CD4-positive, CD25-positive, alpha-beta regulatory T cell (primary cell): ENCODE data around the gene DLEU7. TPM values are rescaled to one million over a fixed set of nuclear protein-coding genes. Genes with fewer than 3 reads are reported as not detected.

Experiments used
- ATAC-seq, 2 donors: fragments of 150-1000 bp; cut with Tn5 transposase; one replicate each; pipeline ENCODE4 v1.10.0; 2021; ENCODE audit warnings: low read depth in 2 of 2, moderate number of reproducible peaks in 2 of 2, moderate library complexity in 1 of 2
- DNase-seq, 3 donors: peaks; one replicate each; pipeline versions ENCODE4 v3.0.0 to v3.0.0-alpha.2; 2012 to 2022; ENCODE audit warnings: mixed read lengths in 1 of 3
- H3K27ac ChIP-seq: one replicate; pipeline ENCODE4 v1.7.0; 2013; ENCODE audit warnings: mild to moderate bottlenecking, low read length; ENCODE audit not compliant: insufficient read depth, poor library complexity, severe bottlenecking
- H3K27me3 ChIP-seq: one replicate; pipeline ENCODE4 v1.7.0; 2013; ENCODE audit warnings: low read length; ENCODE audit not compliant: control insufficient read depth, insufficient read depth
- H3K36me3 ChIP-seq: one replicate; pipeline ENCODE4 v1.7.0; 2013; ENCODE audit warnings: mild to moderate bottlenecking, low read length, moderate library complexity; ENCODE audit not compliant: control insufficient read depth, insufficient read depth
- H3K4me1 ChIP-seq: 2 replicates; pipeline ENCODE4 v1.7.0; 2013; ENCODE audit warnings: mild to moderate bottlenecking, low read length; ENCODE audit not compliant: insufficient read depth, control insufficient read depth, poor library complexity, severe bottlenecking
- H3K4me3 ChIP-seq: one replicate; pipeline ENCODE4 v1.7.0; 2013; ENCODE audit warnings: low read depth, mild to moderate bottlenecking, low read length, moderate library complexity
- H3K9me3 ChIP-seq, 2 experiments: 1 replicate in 1 of 2; 2 replicates in 1 of 2; pipeline ENCODE4 v1.7.0; 2013; ENCODE audit warnings: low read length in 2 of 2, mild to moderate bottlenecking in 1 of 2, moderate library complexity in 1 of 2; ENCODE audit not compliant: control insufficient read depth in 2 of 2
- H3K27ac Mint-ChIP-seq, 3 donors: one replicate each; pipeline ENCODE4 v1.8.0; 2020 to 2022; ENCODE audit warnings: mild to moderate bottlenecking in 3 of 3, mixed read lengths in 3 of 3, moderate library complexity in 2 of 3
- H3K27me3 Mint-ChIP-seq: one replicate; pipeline ENCODE4 v1.8.0; 2022; ENCODE audit warnings: mild to moderate bottlenecking, mixed read lengths
- H3K36me3 Mint-ChIP-seq: one replicate; pipeline ENCODE4 v1.8.0; 2020; ENCODE audit warnings: mixed read lengths
- H3K4me1 Mint-ChIP-seq, 4 donors: one replicate each; pipeline ENCODE4 v1.8.0; 2020 to 2022; ENCODE audit warnings: mixed read lengths in 4 of 4, mild to moderate bottlenecking in 1 of 4
- H3K4me3 Mint-ChIP-seq, 4 donors: one replicate each; pipeline ENCODE4 v1.8.0; 2020 to 2022; ENCODE audit warnings: mild to moderate bottlenecking in 4 of 4, mixed read lengths in 4 of 4, moderate library complexity in 3 of 4
- H3K9me3 Mint-ChIP-seq, 7 donors: one replicate each; pipeline ENCODE4 v1.8.0; 2020 to 2022; ENCODE audit warnings: mixed read lengths in 7 of 7, mild to moderate bottlenecking in 3 of 7, moderate library complexity in 2 of 7
- polyA plus RNA-seq, 4 donors: library from polyadenylated mRNA; unstranded; fragments of 300-500 nt; fragmentation: Illumina TruSeq; gene quantifications; one replicate each; pipeline ENCODE4 v1.2.3, GENCODE V29; 2021
- total RNA-seq: library from RNA; stranded (reverse); gene quantifications from one replicate; pipeline ENCODE4 v1.2.3, GENCODE V29; 2022

The DLEU7 gene
- total and polyA plus RNA-seq, 5 donors from 2014 or later, result 0.17 to 0.47 (median 0.18) TPM; not detected in 2

GRCh38 chr13:50883728-50884127 lies 40.2 kb upstream of the DLEU7 start:
- H3K36me3 ChIP-seq, result no peaks in the 10 kb centered on the region
- Mint-ChIP-seq H3K27ac (no peak overlapping the region), H3K4me3 (no peak overlapping the region), H3K36me3 (no peaks in the 10 kb centered on the region), H3K27me3 (peaks cover 4% of the 10 kb centered on the region), H3K9me3 (peaks cover 0 to 4% (median 0%) of the 10 kb centered on the region in 7 donors), H3K4me1 (no peaks in the 10 kb centered on the region)
- DNase-seq (no peak), ATAC-seq (no peak)
- no peaks in the 10 kb centered on the region for H3K27me3 ChIP-seq
- no peak overlapping the region for H3K4me3 ChIP-seq
- no peak overlapping the region for H3K27ac ChIP-seq
- no peaks in the 10 kb centered on the region for H3K9me3 ChIP-seq
- H3K4me1 ChIP-seq, result no peaks in the 10 kb centered on the region

- Mint-ChIP-seq H3K9me3 (peaks cover 0 to 4% (median 0%) of the 10 kb centered on the region in 7 donors), H3K4me3 (no peak overlapping the region), H3K4me1 (no peaks in the 10 kb centered on the region), H3K27me3 (peaks cover 4% of the 10 kb centered on the region), H3K36me3 (no peaks in the 10 kb centered on the region), H3K27ac (no peak overlapping the region)
- no peak overlapping the region for H3K27ac ChIP-seq
- H3K36me3 ChIP-seq, result no peaks in the 10 kb centered on the region
- H3K27me3 ChIP-seq, result no peaks in the 10 kb centered on the region
- H3K4me3 ChIP-seq, result no peak overlapping the region
- ATAC-seq (no peak), DNase-seq (no peak)
- no peaks in the 10 kb centered on the region for H3K4me1 ChIP-seq
- no peaks in the 10 kb centered on the region for H3K9me3 ChIP-seq
These were observed 39.4 kb upstream of the DLEU7 start for GRCh38 chr13:50882816-50883435.

GRCh38 chr13:50873991-50874390 lies 30.5 kb upstream of the DLEU7 start:
- no peak overlapping the region for H3K4me3 Mint-ChIP-seq
- H3K36me3 ChIP-seq, result no peaks in the 10 kb centered on the region
- no peaks in the 10 kb centered on the region for H3K27me3 Mint-ChIP-seq
- H3K27ac Mint-ChIP-seq, result no peak overlapping the region
- no peaks in the 10 kb centered on the region for H3K4me1 ChIP-seq
- no peak overlapping the region for H3K27ac ChIP-seq
- H3K36me3 Mint-ChIP-seq, result no peaks in the 10 kb centered on the region
- no peaks in the 10 kb centered on the region for H3K27me3 ChIP-seq
- no peak overlapping the region for H3K4me3 ChIP-seq
- no peaks in the 10 kb centered on the region for H3K9me3 ChIP-seq
- no peak for DNase-seq
- peaks cover 0 to 4% (median 2%) of the 10 kb centered on the region in 4 donors for H3K4me1 Mint-ChIP-seq
- no peaks in the 10 kb centered on the region for H3K9me3 Mint-ChIP-seq
- ATAC-seq, result no peak

- Histone ChIP-seq H3K9me3 (no peaks in the 10 kb centered on the region), H3K4me1 (no peaks in the 10 kb centered on the region), H3K27me3 (no peaks in the 10 kb centered on the region), H3K36me3 (no peaks in the 10 kb centered on the region), H3K4me3 (no peak overlapping the region), H3K27ac (no peak overlapping the region)
- no peaks in the 10 kb centered on the region for H3K36me3 Mint-ChIP-seq
- H3K9me3 Mint-ChIP-seq, result no peaks in the 10 kb centered on the region
- DNase-seq (no peak), ATAC-seq (no peak)
- no peak overlapping the region for H3K27ac Mint-ChIP-seq
- H3K4me3 Mint-ChIP-seq, result no peak overlapping the region
- peaks cover 0 to 4% (median 2%) of the 10 kb centered on the region in 4 donors for H3K4me1 Mint-ChIP-seq
- H3K27me3 Mint-ChIP-seq, result peaks cover 3% of the 10 kb centered on the region
These were observed 30.0 kb upstream of the DLEU7 start for GRCh38 chr13:50873467-50873866.

- no peaks in the 10 kb centered on the region for H3K9me3 ChIP-seq
- no peaks in the 10 kb centered on the region for H3K36me3 ChIP-seq
- no peak overlapping the region for H3K27ac Mint-ChIP-seq
- H3K4me3 ChIP-seq, result no peak overlapping the region
- no peaks in the 10 kb centered on the region for H3K36me3 Mint-ChIP-seq
- no peaks in the 10 kb centered on the region for H3K27me3 ChIP-seq
- peaks cover 0 to 4% (median 0%) of the 10 kb centered on the region in 4 donors for H3K4me1 Mint-ChIP-seq
- H3K4me1 ChIP-seq, result no peaks in the 10 kb centered on the region
- no peak overlapping the region for H3K27ac ChIP-seq
- H3K27me3 Mint-ChIP-seq, result peaks cover 21% of the 10 kb centered on the region
- no peak for DNase-seq
- ATAC-seq, result no peak
- H3K9me3 Mint-ChIP-seq, result no peaks in the 10 kb centered on the region
- H3K4me3 Mint-ChIP-seq, result no peak overlapping the region
These were observed 27.9 kb upstream of the DLEU7 start for GRCh38 chr13:50871405-50871804.

- Histone ChIP-seq H3K9me3 (no peaks in the 10 kb centered on the region), H3K27me3 (peaks cover 3% of the 10 kb centered on the region), H3K36me3 (no peaks in the 10 kb centered on the region), H3K4me1 (no peaks in the 10 kb centered on the region), H3K4me3 (no peak overlapping the region), H3K27ac (no peak overlapping the region)
- Mint-ChIP-seq H3K4me3 (no peak overlapping the region), H3K27me3 (peaks cover 37% of the 10 kb centered on the region), H3K4me1 (no peaks in the 10 kb centered on the region), H3K36me3 (no peaks in the 10 kb centered on the region), H3K27ac (no peak overlapping the region), H3K9me3 (peaks cover 0 to 5% (median 0%) of the 10 kb centered on the region in 7 donors)
- DNase-seq (no peak), ATAC-seq (no peak)
These were observed 24.1 kb upstream of the DLEU7 start for GRCh38 chr13:50867637-50867945.

GRCh38 chr13:50866817-50867636 lies 23.5 kb upstream of the DLEU7 start:
- Mint-ChIP-seq H3K9me3 (peaks cover 0 to 5% (median 0%) of the 10 kb centered on the region in 7 donors), H3K4me1 (no peaks in the 10 kb centered on the region), H3K4me3 (no peak overlapping the region), H3K36me3 (no peaks in the 10 kb centered on the region), H3K27me3 (peaks cover 37% of the 10 kb centered on the region), H3K27ac (no peak overlapping the region)
- H3K27ac ChIP-seq, result no peak overlapping the region
- no peaks in the 10 kb centered on the region for H3K4me1 ChIP-seq
- H3K9me3 ChIP-seq, result no peaks in the 10 kb centered on the region
- DNase-seq (no peak), ATAC-seq (no peak)
- no peak overlapping the region for H3K4me3 ChIP-seq
- H3K27me3 ChIP-seq, result peaks cover 3% of the 10 kb centered on the region
- no peaks in the 10 kb centered on the region for H3K36me3 ChIP-seq

GRCh38 chr13:50864492-50864891 lies 21.0 kb upstream of the DLEU7 start:
- ATAC-seq, result no peak
- H3K9me3 ChIP-seq, result no peaks in the 10 kb centered on the region

More at GRCh38 chr13:50864492-50864891, 21.0 kb upstream of the DLEU7 start:
- Histone ChIP-seq H3K4me1 (no peaks in the 10 kb centered on the region), H3K27ac (no peak overlapping the region), H3K27me3 (peaks cover 3% of the 10 kb centered on the region), H3K36me3 (no peaks in the 10 kb centered on the region), H3K4me3 (no peak overlapping the region)
- Mint-ChIP-seq H3K27ac (no peak overlapping the region), H3K9me3 (peaks cover 4 to 18% (median 13%) of the 10 kb centered on the region in 7 donors), H3K4me1 (peaks cover 0 to 6% (median 2%) of the 10 kb centered on the region in 4 donors), H3K4me3 (no peak overlapping the region), H3K36me3 (no peaks in the 10 kb centered on the region), H3K27me3 (peaks cover 45% of the 10 kb centered on the region)
- DNase-seq, result no peak
